HEK293T (cell line): ENCODE results near the gene MAZ.

Source experiments
- ARNT ChIP-seq: fragments of 450-650 bp; IDR thresholded peaks from 2 replicates; pipeline ENCODE4 v1.6.1; 2017; ENCODE audit warnings: mild to moderate bottlenecking
- ELF4 ChIP-seq: fragments of 450-650 bp; IDR thresholded peaks from 2 replicates; pipeline ENCODE4 v1.6.1; 2017; ENCODE audit warnings: antibody characterized with exemption
- FOXA1 ChIP-seq: fragments of 450-650 bp; IDR thresholded peaks from 2 replicates; pipeline ENCODE4 v1.6.1; 2016; ENCODE audit warnings: mild to moderate bottlenecking
- FOXK2 ChIP-seq: fragments of 450-650 bp; IDR thresholded peaks from 2 replicates; pipeline ENCODE4 v1.6.1; 2016; ENCODE audit warnings: mild to moderate bottlenecking
- HDGF ChIP-seq: fragments of 450-650 bp; IDR thresholded peaks from 2 replicates; pipeline ENCODE4 v1.6.1; 2017; ENCODE audit warnings: antibody characterized with exemption, borderline replicate concordance
- L3MBTL2 ChIP-seq: fragments of 450-650 bp; conservative IDR thresholded peaks from 2 replicates; pipeline ENCODE4 v1.6.1; 2016; ENCODE audit warnings: mild to moderate bottlenecking
- LEF1 ChIP-seq: fragments of 450-650 bp; IDR thresholded peaks from 2 replicates; pipeline ENCODE4 v1.6.1; 2017; ENCODE audit warnings: mild to moderate bottlenecking, borderline replicate concordance
- NFRKB ChIP-seq: fragments of 450-650 bp; IDR thresholded peaks from 2 replicates; pipeline ENCODE4 v1.6.1; 2016; ENCODE audit warnings: mild to moderate bottlenecking, moderate library complexity
- PKNOX1 ChIP-seq: fragments of 450-650 bp; IDR thresholded peaks from 2 replicates; pipeline ENCODE4 v1.6.1; 2016
- TARDBP ChIP-seq: fragments of 450-650 bp; IDR thresholded peaks from 2 replicates; pipeline ENCODE4 v1.6.1; 2016
- ZNF384 ChIP-seq: fragments of 450-650 bp; IDR thresholded peaks from 2 replicates; pipeline ENCODE4 v1.6.1; 2016

DNA sequence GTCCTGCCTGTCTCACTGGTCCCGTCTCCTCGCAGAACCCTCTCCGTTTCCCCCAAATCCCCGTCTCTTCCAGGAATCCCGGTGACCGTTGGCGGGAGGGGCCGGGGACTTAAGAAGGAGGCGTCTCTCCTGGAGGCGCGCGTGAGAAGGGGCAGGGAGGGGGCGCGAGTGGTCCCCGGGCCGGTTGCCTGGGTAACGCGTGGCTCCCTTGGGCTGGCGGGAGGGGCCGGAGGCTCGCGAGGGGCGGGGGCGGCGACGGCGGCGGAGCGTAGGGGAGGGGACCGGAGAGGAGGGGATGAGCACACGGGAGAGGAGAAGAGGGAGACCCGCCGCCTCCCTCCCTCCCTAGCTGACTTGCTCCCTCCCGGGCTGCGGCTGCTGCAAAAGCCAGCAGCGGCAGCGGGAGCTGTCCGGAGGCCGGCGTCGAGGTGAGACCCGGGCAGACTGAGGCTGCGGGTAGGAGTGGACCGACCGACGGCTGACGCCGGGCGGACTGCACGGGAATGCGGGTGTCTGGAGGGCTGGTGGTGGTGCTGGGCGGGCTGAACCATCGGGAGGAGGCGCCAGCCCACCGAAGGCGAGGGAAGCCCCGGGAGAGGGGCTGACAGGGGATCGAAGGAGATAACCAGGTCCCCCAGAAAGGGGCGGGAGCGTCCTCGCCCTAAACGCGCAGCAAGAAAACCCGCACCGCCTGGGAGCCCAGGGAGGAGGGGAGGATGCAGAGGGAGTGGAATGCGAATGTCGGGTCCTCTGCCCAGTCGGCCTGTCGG lies 5.8 kb downstream of the MAZ start, which contains the start of gene PRRT2:
- TF ChIP-seq TARDBP (no peak), FOXA1 (no peak), FOXK2 (no peak), NFRKB (no peak), ELF4 (no peak), L3MBTL2 (no peak), HDGF (no peak), PKNOX1 (no peak), ZNF384 (no peak), ARNT (no peak), LEF1 (no peak)
